Common myeloid progenitor, CD34-positive (primary cell): ENCODE data around the gene ZIC2.

ENCODE experiments used
- CTCF ChIA-PET: fragments of 350-600 bp; sonication (Branson Sonifier 250); formaldehyde crosslinking; loops from one replicate; lab custom pipeline; 2021; ENCODE audit warnings: antibody characterized with exemption; lab: Charles Lee
- POLR2A ChIA-PET: fragments of 350-600 bp; sonication (Branson Sonifier 250); formaldehyde crosslinking; loops from one replicate; lab custom pipeline; 2021; ENCODE audit warnings: antibody characterized with exemption; lab: Charles Lee
- DNase-seq, 3 donors: peaks; one replicate each; pipeline versions ENCODE4 v3.0.0 to v3.0.0-alpha.2; 2013
- H3K27ac ChIP-seq, 2 experiments: 1 replicate in 1 of 2; 2 replicates in 1 of 2; pipeline ENCODE4 v1.7.0; 2013; ENCODE audit warnings: inconsistent platforms in 2 of 2, low read length in 2 of 2, mild to moderate bottlenecking in 2 of 2, low read depth in 1 of 2, moderate library complexity in 1 of 2; ENCODE audit not compliant: severe bottlenecking in 2 of 2, insufficient read depth in 1 of 2, poor library complexity in 1 of 2
- H3K27me3 ChIP-seq, 5 experiments: replicated peaks in 2 of 5; 1 replicate in 3 of 5; 2 replicates in 2 of 5; pipeline versions ENCODE4 v1.6.1 to v1.7.0; 2013; ENCODE audit warnings: low read length in 4 of 5, mild to moderate bottlenecking in 2 of 5, moderate library complexity in 2 of 5, inconsistent platforms in 1 of 5; ENCODE audit not compliant: insufficient read depth in 5 of 5, control insufficient read depth in 4 of 5
- H3K36me3 ChIP-seq, 4 experiments: 1 replicate in 2 of 4; 2 replicates in 2 of 4; pipeline versions ENCODE4 v1.6.1 to v1.7.0; 2013; ENCODE audit warnings: low read length in 3 of 4, control low read depth in 1 of 4, mild to moderate bottlenecking in 1 of 4; ENCODE audit not compliant: control insufficient read depth in 4 of 4, insufficient read depth in 4 of 4
- H3K4me1 ChIP-seq, 4 experiments: 1 replicate in 3 of 4; 2 replicates in 1 of 4; pipeline versions ENCODE4 v1.6.1 to v1.7.1; 2013; ENCODE audit warnings: low read length in 3 of 4, mild to moderate bottlenecking in 3 of 4, control low read depth in 1 of 4, inconsistent platforms in 1 of 4, moderate library complexity in 1 of 4; ENCODE audit not compliant: control insufficient read depth in 4 of 4, insufficient read depth in 4 of 4; ENCODE audit errors: control extremely low read depth in 1 of 4
- H3K4me3 ChIP-seq, 7 experiments: 1 replicate in 4 of 7; 2 replicates in 3 of 7; pipeline versions ENCODE4 v1.5.1 to v1.7.0; 2013; ENCODE audit warnings: mild to moderate bottlenecking in 7 of 7, low read length in 6 of 7, moderate library complexity in 6 of 7, inconsistent platforms in 2 of 7, low read depth in 2 of 7, control low read depth in 1 of 7; ENCODE audit not compliant: insufficient read depth in 4 of 7, control insufficient read depth in 1 of 7; ENCODE audit errors: extremely low read depth in 1 of 7
- H3K9me3 ChIP-seq, 5 experiments: 1 replicate in 4 of 5; 2 replicates in 1 of 5; pipeline versions ENCODE4 v1.6.1 to v1.7.1; 2013; ENCODE audit warnings: low read length in 4 of 5, mild to moderate bottlenecking in 2 of 5, inconsistent platforms in 1 of 5, low read depth in 1 of 5, moderate library complexity in 1 of 5; ENCODE audit not compliant: control insufficient read depth in 4 of 5, insufficient read depth in 2 of 5; ENCODE audit errors: control extremely low read depth in 1 of 5
- WGBS: methylation state at CpG from one replicate; pipeline ENCODE4 v1.1.5; 2013; ENCODE audit not compliant: insufficient coverage; 5-methylcytosine and 5-hydroxymethylcytosine counted together

Gene ZIC2

GRCh38 chr13:99953138-99953755 is 28.3 kb upstream of the ZIC2 start:
- 89% methylated on average over 14 of the region's 14 CpGs for WGBS
- no peak overlapping the region for H3K4me3 ChIP-seq
- ChIA-PET CTCF (interaction anchor here (1.2 kb wide), 1 partner anchor 38 kb away, joined by 4 read pairs; no protein-coding TSS in a partner anchor), POLR2A (no interaction called here)
- no peak overlapping the region for H3K27ac ChIP-seq
- no peaks in the 10 kb centered on the region for H3K36me3 ChIP-seq
- H3K27me3 ChIP-seq = peaks cover 11 to 100% (median 43%) of the 10 kb centered on the region in 5 experiments
- peaks cover 0 to 2% (median 0%) of the 10 kb centered on the region in 5 experiments for H3K9me3 ChIP-seq
- peaks cover 0 to 19% (median 13%) of the 10 kb centered on the region in 4 experiments for H3K4me1 ChIP-seq
- DNase-seq = no peak

GRCh38 chr13:99955107-99955746 is 26.4 kb upstream of the ZIC2 start:
- WGBS = 48% methylated on average over 17 of the region's 21 CpGs
- no peak overlapping the region for H3K27ac ChIP-seq
- no peaks in the 10 kb centered on the region for H3K36me3 ChIP-seq
- POLR2A ChIA-PET = interaction anchor here (0.6 kb wide), 1 partner anchor 1220 kb away, joined by 3 read pairs; no protein-coding TSS in a partner anchor
- peaks cover 19 to 100% (median 56%) of the 10 kb centered on the region in 5 experiments for H3K27me3 ChIP-seq
- peaks cover 0 to 4% (median 2%) of the 10 kb centered on the region in 5 experiments for H3K9me3 ChIP-seq
- no peak overlapping the region for H3K4me3 ChIP-seq
- CTCF ChIA-PET = interaction anchor here (0.5 to 1.2 kb wide), 3 partner anchors 22 to 51 kb away, joined by 3 read pairs; no protein-coding TSS in a partner anchor
- H3K4me1 ChIP-seq = peaks cover 0 to 26% (median 18%) of the 10 kb centered on the region in 4 experiments
- no peak for DNase-seq

- peak in 2 of 3 donors; percentile 58 to 68 for DNase-seq
- peak overlapping the region in 3 of 7 experiments; percentile 26 to 49 (median 45) for H3K4me3 ChIP-seq
- peaks cover 21 to 98% (median 60%) of the 10 kb centered on the region in 5 experiments for H3K27me3 ChIP-seq
- H3K9me3 ChIP-seq = peaks cover 0 to 4% (median 2%) of the 10 kb centered on the region in 5 experiments
- ChIA-PET CTCF (interaction anchor here (0.5 to 1.1 kb wide), 3 partner anchors 23 to 51 kb away, joined by 3 read pairs; no protein-coding TSS in a partner anchor), POLR2A (no interaction called here)
- 2% methylated on average over 53 of the region's 57 CpGs for WGBS
- no peaks in the 10 kb centered on the region for H3K36me3 ChIP-seq
- H3K4me1 ChIP-seq = peaks cover 0 to 26% (median 18%) of the 10 kb centered on the region in 4 experiments
- H3K27ac ChIP-seq = no peak overlapping the region
Measured at GRCh38 chr13:99955747-99956472, 25.7 kb upstream of the ZIC2 start.

- peaks cover 24 to 98% (median 62%) of the 10 kb centered on the region in 5 experiments for H3K27me3 ChIP-seq
- H3K4me1 ChIP-seq = peaks cover 0 to 26% (median 18%) of the 10 kb centered on the region in 4 experiments
- under 1% methylated on average over 56 of the region's 68 CpGs for WGBS
- DNase-seq = peak in 1 of 3 donors; percentile 37
- peak overlapping the region in 3 of 7 experiments; percentile 32 to 49 (median 45) for H3K4me3 ChIP-seq
- no peaks in the 10 kb centered on the region for H3K36me3 ChIP-seq
- ChIA-PET CTCF (interaction anchor here (0.8 kb wide), 1 partner anchor 42 kb away, joined by 3 read pairs; no protein-coding TSS in a partner anchor), POLR2A (no interaction called here)
- peaks cover 0 to 4% (median 0%) of the 10 kb centered on the region in 5 experiments for H3K9me3 ChIP-seq
- H3K27ac ChIP-seq = no peak overlapping the region
Measured at GRCh38 chr13:99956473-99957349, 24.9 kb upstream of the ZIC2 start.

GRCh38 chr13:99958406-99959126 is 23.0 kb upstream of the ZIC2 start:
- peaks cover 37 to 97% (median 68%) of the 10 kb centered on the region in 5 experiments for H3K27me3 ChIP-seq
- CTCF ChIA-PET = no interaction called here
- WGBS = 16% methylated on average over 31 of the region's 35 CpGs
- H3K4me1 ChIP-seq = peaks cover 0 to 26% (median 18%) of the 10 kb centered on the region in 4 experiments
- DNase-seq = peak in 1 of 3 donors; percentile 11
- no peak overlapping the region for H3K4me3 ChIP-seq
- no peaks in the 10 kb centered on the region for H3K36me3 ChIP-seq
- POLR2A ChIA-PET = no interaction called here
- H3K9me3 ChIP-seq = peaks cover 0 to 4% (median 0%) of the 10 kb centered on the region in 5 experiments
- no peak overlapping the region for H3K27ac ChIP-seq
